A673 (cell line): ENCODE results near the gene UAP1. TPM values are rescaled to one million over a fixed set of nuclear protein-coding genes. Genes with fewer than 3 reads are reported as not detected.

Experiments used
- BruUV-seq: library from RNA; stranded (reverse); fragments of 400-500 nt; replicated peaks from 2 replicates; lab custom pipeline; 2021; lab: Mats Ljungman, UMichigan
- CTCF ChIA-PET: fragments of 300-600 bp; sonication (Branson Sonifier 250); formaldehyde crosslinking; loops from one replicate; lab custom pipeline; 2022; ENCODE audit warnings: antibody characterized with exemption; lab: Charles Lee
- POLR2A ChIA-PET: fragments of 300-600 bp; sonication (Branson Sonifier 250); formaldehyde crosslinking; loops from one replicate; lab custom pipeline; 2022; ENCODE audit warnings: antibody characterized with exemption; ENCODE audit not compliant: low non-redundant PET; lab: Charles Lee
- DNase-seq: peaks from one replicate; pipeline ENCODE4 v3.0.0-alpha.2; 2015; ENCODE audit warnings: low spot score
- H3K27ac ChIP-seq: fragments of 200-600 bp; sonication (generic); 2 replicates; pipeline ENCODE4 v1.5.1; 2016; ENCODE audit warnings: mixed run types, low read depth, mild to moderate bottlenecking, mixed read lengths, antibody characterized with exemption, low read length; ENCODE audit not compliant: poor library complexity, severe bottlenecking
- H3K27me3 ChIP-seq: fragments of 200-600 bp; sonication (generic); replicated peaks from 2 replicates; pipeline ENCODE4 v1.6.1; 2017; ENCODE audit warnings: mixed run types, low read depth, mild to moderate bottlenecking, mixed read lengths, antibody characterized with exemption, low read length; ENCODE audit not compliant: insufficient read depth, poor library complexity
- H3K36me3 ChIP-seq: fragments of 200-600 bp; sonication (generic); 2 replicates; pipeline ENCODE4 v1.6.1; 2016; ENCODE audit warnings: mixed run types, mild to moderate bottlenecking, mixed read lengths, antibody characterized with exemption, low read length; ENCODE audit not compliant: insufficient read depth, poor library complexity, severe bottlenecking
- H3K4me1 ChIP-seq: fragments of 200-600 bp; sonication (generic); 2 replicates; pipeline ENCODE4 v1.6.1; 2017; ENCODE audit warnings: mixed run types, mild to moderate bottlenecking, mixed read lengths, antibody characterized with exemption, low read length; ENCODE audit not compliant: insufficient read depth, poor library complexity, severe bottlenecking
- H3K4me3 ChIP-seq: fragments of 200-600 bp; sonication (generic); 2 replicates; pipeline ENCODE4 v1.5.1; 2016; ENCODE audit warnings: low read depth, mixed run types, mild to moderate bottlenecking, mixed read lengths, low read length; ENCODE audit not compliant: poor library complexity, severe bottlenecking
- H3K9me3 ChIP-seq: fragments of 200-600 bp; sonication (generic); 2 replicates; pipeline ENCODE4 v1.6.1; 2016; ENCODE audit warnings: mixed run types, low read depth, mild to moderate bottlenecking, mixed read lengths, antibody characterized with exemption, low read length; ENCODE audit not compliant: poor library complexity, severe bottlenecking
- EZH2 ChIP-seq: fragments of 200-600 bp; sonication (generic); IDR thresholded peaks from 2 replicates; pipeline ENCODE4 v1.6.1; 2017; ENCODE audit warnings: borderline replicate concordance, low read depth, mild to moderate bottlenecking, mixed read lengths, antibody characterized with exemption, low read length; ENCODE audit not compliant: poor library complexity, severe bottlenecking
- intact Hi-C: fragments of 100-400 bp; cut with micrococcal nuclease; formaldehyde crosslinking; loops from one replicate; pipeline ENCODE4 v1.10.0; 2022; ENCODE audit not compliant: unreplicated experiment
- total RNA-seq: library from RNA; stranded (reverse); gene quantifications from 2 replicates; pipeline ENCODE4 v1.2.3, GENCODE V29; 2021
- TF ChIP-seq, protein P1 (sequence below): fragments of 300-800, 200-600 bp; sonication (generic); conservative IDR thresholded peaks from 2 replicates; pipeline ENCODE4 v1.5.1; 2017; ENCODE audit warnings: low read depth, mild to moderate bottlenecking, antibody characterized with exemption, low read length, moderate library complexity, mixed read lengths

Gene UAP1
- total RNA-seq, 1 experiment from 2014 or later = 152 TPM

- Histone ChIP-seq H3K4me1 (no peaks in the 10 kb centered on the region), H3K27me3 (no peaks in the 10 kb centered on the region), H3K4me3 (no peak overlapping the region), H3K9me3 (no peaks in the 10 kb centered on the region), H3K27ac (no peak overlapping the region), H3K36me3 (peaks cover 87% of the 10 kb centered on the region)
- ChIA-PET POLR2A (no interaction called here), CTCF (no interaction called here)
- intact Hi-C loops = no loop called here
- TF ChIP-seq EZH2 = no peak
- TF ChIP-seq, protein P1, sequence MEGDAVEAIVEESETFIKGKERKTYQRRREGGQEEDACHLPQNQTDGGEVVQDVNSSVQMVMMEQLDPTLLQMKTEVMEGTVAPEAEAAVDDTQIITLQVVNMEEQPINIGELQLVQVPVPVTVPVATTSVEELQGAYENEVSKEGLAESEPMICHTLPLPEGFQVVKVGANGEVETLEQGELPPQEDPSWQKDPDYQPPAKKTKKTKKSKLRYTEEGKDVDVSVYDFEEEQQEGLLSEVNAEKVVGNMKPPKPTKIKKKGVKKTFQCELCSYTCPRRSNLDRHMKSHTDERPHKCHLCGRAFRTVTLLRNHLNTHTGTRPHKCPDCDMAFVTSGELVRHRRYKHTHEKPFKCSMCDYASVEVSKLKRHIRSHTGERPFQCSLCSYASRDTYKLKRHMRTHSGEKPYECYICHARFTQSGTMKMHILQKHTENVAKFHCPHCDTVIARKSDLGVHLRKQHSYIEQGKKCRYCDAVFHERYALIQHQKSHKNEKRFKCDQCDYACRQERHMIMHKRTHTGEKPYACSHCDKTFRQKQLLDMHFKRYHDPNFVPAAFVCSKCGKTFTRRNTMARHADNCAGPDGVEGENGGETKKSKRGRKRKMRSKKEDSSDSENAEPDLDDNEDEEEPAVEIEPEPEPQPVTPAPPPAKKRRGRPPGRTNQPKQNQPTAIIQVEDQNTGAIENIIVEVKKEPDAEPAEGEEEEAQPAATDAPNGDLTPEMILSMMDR = no peak
- no TSS peak for BruUV-seq
- no peak for DNase-seq
Observed at GRCh38 chr1:162587347-162587746, 25.8 kb downstream of the UAP1 start.

DNA sequence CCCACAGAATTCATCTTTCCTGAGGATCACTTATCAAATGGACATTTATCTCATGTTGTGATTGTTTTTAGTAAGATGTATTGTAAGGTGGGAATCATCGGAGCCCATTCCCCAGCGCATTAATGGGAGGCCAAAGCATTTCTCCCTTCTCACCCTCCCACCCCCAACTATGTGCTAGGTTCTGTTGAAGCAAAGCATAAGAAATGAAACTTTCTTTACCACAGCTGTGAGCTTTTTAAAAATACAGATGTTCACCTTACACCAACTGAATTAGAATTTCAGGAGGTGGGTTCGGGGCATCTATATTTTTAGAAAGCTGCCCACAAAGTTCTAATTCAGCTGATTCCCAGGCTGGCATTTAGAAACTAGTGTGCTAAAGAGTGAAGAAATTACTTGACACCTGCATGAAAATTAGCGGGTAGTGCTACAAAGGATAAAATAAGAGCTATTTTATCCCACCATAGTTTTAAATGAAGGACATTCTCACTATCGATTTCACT lies 26.3 kb downstream of the UAP1 start:
- intact Hi-C loops = no loop called here
- ChIA-PET POLR2A (no interaction called here), CTCF (no interaction called here)
- Histone ChIP-seq H3K27me3 (no peaks in the 10 kb centered on the region), H3K9me3 (no peaks in the 10 kb centered on the region), H3K4me3 (no peak overlapping the region), H3K27ac (no peak overlapping the region), H3K36me3 (peaks cover 87% of the 10 kb centered on the region), H3K4me1 (no peaks in the 10 kb centered on the region)
- no TSS peak for BruUV-seq
- no peak for DNase-seq
- TF ChIP-seq, protein P1 = no peak
- no peak for TF ChIP-seq EZH2

DNA sequence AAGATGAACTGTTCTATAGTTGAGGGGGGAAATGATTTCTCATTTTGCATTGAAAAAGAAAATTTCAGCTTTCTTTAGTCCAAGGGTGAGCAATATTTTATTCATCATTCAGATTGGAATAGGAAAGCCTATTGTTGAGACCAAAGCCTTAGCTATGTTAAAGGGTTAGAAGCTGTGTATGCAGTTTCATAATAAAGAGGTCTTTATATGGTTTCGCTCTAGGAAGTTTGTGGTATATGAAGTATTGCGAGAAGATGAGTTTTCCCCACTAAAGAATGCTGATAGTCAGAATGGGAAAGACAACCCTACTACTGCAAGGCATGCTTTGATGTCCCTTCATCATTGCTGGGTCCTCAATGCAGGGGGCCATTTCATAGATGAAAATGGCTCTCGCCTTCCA lies 28.6 kb downstream of the UAP1 start:
- Histone ChIP-seq H3K27me3 (no peaks in the 10 kb centered on the region), H3K4me3 (no peak overlapping the region), H3K36me3 (peaks cover 88% of the 10 kb centered on the region), H3K27ac (no peak overlapping the region), H3K9me3 (no peaks in the 10 kb centered on the region), H3K4me1 (no peaks in the 10 kb centered on the region)
- POLR2A ChIA-PET = no interaction called here
- CTCF ChIA-PET = interaction anchor here (0.7 kb wide), 1 partner anchor 210 kb away, joined by 3 read pairs; no protein-coding TSS in a partner anchor
- DNase-seq = no peak
- no peak for TF ChIP-seq EZH2
- TF ChIP-seq, protein P1 = no peak
- intact Hi-C loops = no loop called here
- no TSS peak for BruUV-seq
